WTC11 (cell line): ENCODE results near the gene TSHZ3. TPM values are rescaled to one million over a fixed set of nuclear protein-coding genes. Genes with fewer than 3 reads are reported as not detected.

Experiments
- ATAC-seq: fragments of 200-7000 bp; cut with Tn5 transposase; 2 replicates; pipeline ENCODE4 v1.10.0; 2021; ENCODE audit warnings: mild to moderate bottlenecking, moderate library complexity
- CTCF ChIA-PET: fragments of 300-600 bp; sonication (Branson Sonifier 250); formaldehyde crosslinking; loops from one replicate; lab custom pipeline; 2021; ENCODE audit warnings: antibody characterized with exemption; lab: Charles Lee
- POLR2A ChIA-PET: fragments of 350-600 bp; sonication (Branson Sonifier 250); formaldehyde crosslinking; loops from one replicate; lab custom pipeline; 2021; ENCODE audit warnings: antibody characterized with exemption; lab: Charles Lee
- DNase-seq: peaks from one replicate; pipeline ENCODE4 v3.0.0; 2021; ENCODE audit warnings: low spot score
- H3K27ac Mint-ChIP-seq: 2 replicates; pipeline ENCODE4 v1.8.0; 2021; ENCODE audit warnings: mixed read lengths
- H3K27me3 Mint-ChIP-seq: 2 replicates; pipeline ENCODE4 v1.8.0; 2021; ENCODE audit warnings: low read depth, mild to moderate bottlenecking, moderate library complexity, mixed read lengths
- H3K36me3 Mint-ChIP-seq: 2 replicates; pipeline ENCODE4 v1.8.0; 2021; ENCODE audit warnings: mixed read lengths
- H3K4me1 Mint-ChIP-seq: 2 replicates; pipeline ENCODE4 v1.8.0; 2022; ENCODE audit warnings: mixed read lengths
- H3K4me3 Mint-ChIP-seq: 2 replicates; pipeline ENCODE4 v1.8.0; 2021; ENCODE audit warnings: mild to moderate bottlenecking, moderate library complexity, mixed read lengths
- H3K9me3 Mint-ChIP-seq: 2 replicates; pipeline ENCODE4 v1.8.0; 2021; ENCODE audit warnings: mixed read lengths
- AR ChIP-seq: fragments of 250-450 bp; sonication (Bioruptor Pico); IDR thresholded peaks from 2 replicates; pipeline ENCODE4 v1.9.0; 2021; ENCODE audit warnings: mild to moderate bottlenecking
- ARID4B ChIP-seq: sonication (generic); formaldehyde crosslinking; IDR thresholded peaks from 2 replicates; pipeline ENCODE4 v1.8.0; 2023; ENCODE audit warnings: missing genetic modification reagents, mild to moderate bottlenecking, borderline replicate concordance
- ATF2 ChIP-seq: sonication (generic); formaldehyde crosslinking; IDR thresholded peaks from 2 replicates; pipeline ENCODE4 v1.8.1; 2022; ENCODE audit warnings: low read depth, missing genetic modification reagents, borderline replicate concordance
- ELF4 ChIP-seq: sonication (generic); formaldehyde crosslinking; IDR thresholded peaks from 2 replicates; pipeline ENCODE4 v1.8.1; 2022; ENCODE audit warnings: low read depth, mild to moderate bottlenecking, moderate library complexity, missing genetic modification reagents
- HMGXB4 ChIP-seq: sonication (generic); formaldehyde crosslinking; IDR thresholded peaks from 2 replicates; pipeline ENCODE4 v1.8.1; 2023; ENCODE audit warnings: mild to moderate bottlenecking, moderate library complexity, missing genetic modification reagents
- JUN ChIP-seq: sonication (generic); formaldehyde crosslinking; IDR thresholded peaks from 2 replicates; pipeline ENCODE4 v1.8.0; 2023; ENCODE audit warnings: mild to moderate bottlenecking, missing genetic modification reagents
- NFYB ChIP-seq: sonication (generic); formaldehyde crosslinking; conservative IDR thresholded peaks from 2 replicates; pipeline ENCODE4 v1.8.0; 2022; ENCODE audit warnings: low read depth, missing genetic modification reagents
- NR3C1 ChIP-seq: sonication (generic); formaldehyde crosslinking; conservative IDR thresholded peaks from 2 replicates; pipeline ENCODE4 v1.8.1; 2023; ENCODE audit warnings: low read depth, mild to moderate bottlenecking, missing genetic modification reagents
- OVOL2 ChIP-seq: fragments of 250-450 bp; sonication (Bioruptor Pico); IDR thresholded peaks from 2 replicates; pipeline ENCODE4 v1.9.0; 2021; ENCODE audit warnings: mild to moderate bottlenecking, borderline replicate concordance
- SMAD4 ChIP-seq: sonication (generic); formaldehyde crosslinking; IDR thresholded peaks from 2 replicates; pipeline ENCODE4 v1.8.0; 2022; ENCODE audit warnings: mild to moderate bottlenecking, missing genetic modification reagents
- ZNF219 ChIP-seq: sonication (generic); formaldehyde crosslinking; IDR thresholded peaks from 2 replicates; pipeline ENCODE4 v1.8.0; 2023; ENCODE audit warnings: missing genetic modification reagents, mild to moderate bottlenecking, borderline replicate concordance
- ZNF232 ChIP-seq: sonication (generic); formaldehyde crosslinking; IDR thresholded peaks from 2 replicates; pipeline ENCODE4 v1.8.0; 2022; ENCODE audit warnings: mild to moderate bottlenecking, missing genetic modification reagents
- ZNF317 ChIP-seq: sonication (generic); formaldehyde crosslinking; IDR thresholded peaks from 2 replicates; pipeline ENCODE4 v1.8.1; 2023; ENCODE audit warnings: low read depth, mild to moderate bottlenecking, moderate library complexity, missing genetic modification reagents, borderline replicate concordance
- ZNF396 ChIP-seq: fragments of 250-450 bp; sonication (Bioruptor Pico); IDR thresholded peaks from 2 replicates; pipeline ENCODE4 v1.8.0; 2021; ENCODE audit warnings: mild to moderate bottlenecking, moderate library complexity, borderline replicate concordance
- ZSCAN18 ChIP-seq: fragments of 250-450 bp; sonication (Bioruptor Pico); IDR thresholded peaks from 2 replicates; pipeline ENCODE4 v2.1.2; 2022; ENCODE audit warnings: mild to moderate bottlenecking, moderate library complexity
- total RNA-seq: library from RNA; stranded (reverse); gene quantifications from 3 replicates; pipeline ENCODE4 v1.2.3, GENCODE V29; 2021
- TF ChIP-seq, protein P1 (sequence below): fragments of 250-450 bp; sonication (Bioruptor Pico); IDR thresholded peaks from 2 replicates; pipeline ENCODE4 v1.9.0; 2021; ENCODE audit warnings: mild to moderate bottlenecking
- TF ChIP-seq, protein P2 (sequence below): sonication (generic); formaldehyde crosslinking; IDR thresholded peaks from 2 replicates; pipeline ENCODE4 v1.8.0; 2023; ENCODE audit warnings: missing genetic modification reagents
- TF ChIP-seq, protein P3 (sequence below): fragments of 250-450 bp; sonication (Bioruptor Pico); IDR thresholded peaks from 2 replicates; pipeline ENCODE4 v1.8.0; 2021; ENCODE audit warnings: mild to moderate bottlenecking

Gene TSHZ3
- total RNA-seq, 1 experiment from 2014 or later = 21.4 TPM

DNA sequence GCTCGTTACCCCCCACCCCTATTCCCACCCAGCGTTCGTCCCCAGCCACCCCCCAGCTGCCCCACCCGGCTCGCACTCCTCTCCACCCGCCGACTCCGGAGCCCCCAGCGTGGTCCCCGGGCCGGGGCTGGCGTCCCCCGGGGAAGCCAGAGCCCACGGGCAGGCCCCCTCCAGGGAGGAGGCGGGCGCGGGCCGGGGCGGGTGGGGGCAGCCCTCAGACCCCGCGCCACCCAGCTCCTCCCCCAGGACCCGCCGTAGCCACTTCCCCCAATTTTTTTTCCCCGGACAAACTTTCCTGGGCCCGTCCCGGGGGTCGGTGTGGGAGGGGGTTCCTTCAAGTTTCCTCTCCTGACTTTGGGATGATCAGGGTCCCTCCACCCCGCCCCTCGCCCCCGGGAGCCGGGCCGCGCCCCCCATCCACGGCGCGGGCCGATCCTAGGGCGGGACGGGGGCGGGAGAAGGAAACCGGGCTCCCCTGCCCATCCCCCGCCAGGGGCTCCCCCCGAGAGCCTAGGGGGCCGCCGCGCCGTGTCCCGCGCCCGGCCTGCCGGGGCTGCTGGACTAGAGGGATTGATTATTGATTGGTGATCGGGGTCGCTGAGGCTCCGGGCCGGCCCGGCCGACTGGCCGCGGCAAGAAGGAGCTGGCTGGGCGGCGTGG is 927 bp upstream of the TSHZ3 start (continued):
- TF ChIP-seq OVOL2 (CRISPR knock-in tag) (no peak), ATF2 (CRISPR knock-in tag) (no peak), NFYB (CRISPR knock-in tag) (no peak), ZNF396 (CRISPR knock-in tag) (no peak), SMAD4 (CRISPR knock-in tag) (no peak), ARID4B (CRISPR knock-in tag) (no peak), ZNF232 (CRISPR knock-in tag) (no peak)
- TF ChIP-seq, protein P1, sequence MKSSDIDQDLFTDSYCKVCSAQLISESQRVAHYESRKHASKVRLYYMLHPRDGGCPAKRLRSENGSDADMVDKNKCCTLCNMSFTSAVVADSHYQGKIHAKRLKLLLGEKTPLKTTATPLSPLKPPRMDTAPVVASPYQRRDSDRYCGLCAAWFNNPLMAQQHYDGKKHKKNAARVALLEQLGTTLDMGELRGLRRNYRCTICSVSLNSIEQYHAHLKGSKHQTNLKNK = no peak

DNA sequence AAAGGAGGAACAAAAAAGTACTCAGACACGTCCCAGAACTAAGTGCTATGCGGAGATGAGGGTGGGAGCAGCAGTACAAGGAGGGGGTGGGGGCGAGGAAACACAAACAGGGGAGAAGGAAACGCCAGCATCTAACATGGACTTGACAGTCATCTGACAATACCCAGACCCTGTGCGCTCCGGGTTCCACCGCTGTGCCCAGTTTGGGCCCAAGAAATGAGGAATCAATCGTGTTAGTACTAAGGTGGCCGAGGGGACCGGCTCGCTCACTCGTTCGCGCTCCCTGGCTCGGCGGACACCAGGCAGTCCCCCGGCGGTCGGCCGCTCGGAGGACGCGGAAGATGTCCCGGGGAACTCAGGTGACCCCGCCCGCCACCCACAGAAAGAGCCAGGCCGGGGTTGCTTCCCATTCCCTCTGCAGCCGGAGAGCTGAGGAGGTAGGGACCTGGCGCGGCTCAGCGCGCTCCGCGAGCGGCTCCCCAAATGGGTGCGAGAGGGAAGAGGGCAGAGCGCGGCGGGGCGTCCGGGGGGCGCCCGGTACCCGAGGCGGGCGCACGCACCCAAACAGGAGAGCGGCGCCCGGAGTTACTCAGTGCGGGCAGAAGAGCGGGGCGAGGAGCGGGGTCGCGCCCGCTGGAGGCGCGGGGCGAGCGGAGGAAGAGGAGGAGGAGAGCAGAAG is 616 bp downstream of the TSHZ3 start:
- peaks cover 36% of the 10 kb centered on the region for H3K27me3 Mint-ChIP-seq
- peaks cover 65% of the 10 kb centered on the region for H3K4me1 Mint-ChIP-seq
- ATAC-seq (no peak), DNase-seq (no peak)
- H3K9me3 Mint-ChIP-seq = no peaks in the 10 kb centered on the region
- H3K36me3 Mint-ChIP-seq = peaks cover 5% of the 10 kb centered on the region; the same call in 1 of the 2 replicates
- POLR2A ChIA-PET = interaction anchor here (0.7 kb wide), 1 partner anchor 449 kb away, joined by 6 read pairs; no protein-coding TSS in a partner anchor
- no peak overlapping the region for H3K27ac Mint-ChIP-seq
- CTCF ChIA-PET = interaction anchor here (2.3 kb wide), 1 partner anchor 10 kb away, joined by 9 read pairs; no protein-coding TSS in a partner anchor
- H3K4me3 Mint-ChIP-seq = peak overlapping the region; percentile 91
- TF ChIP-seq ELF4 (CRISPR knock-in tag) = no peak
- no peak for TF ChIP-seq NR3C1 (CRISPR knock-in tag)
- no peak for TF ChIP-seq ZSCAN18 (CRISPR knock-in tag)
- TF ChIP-seq, protein P2, sequence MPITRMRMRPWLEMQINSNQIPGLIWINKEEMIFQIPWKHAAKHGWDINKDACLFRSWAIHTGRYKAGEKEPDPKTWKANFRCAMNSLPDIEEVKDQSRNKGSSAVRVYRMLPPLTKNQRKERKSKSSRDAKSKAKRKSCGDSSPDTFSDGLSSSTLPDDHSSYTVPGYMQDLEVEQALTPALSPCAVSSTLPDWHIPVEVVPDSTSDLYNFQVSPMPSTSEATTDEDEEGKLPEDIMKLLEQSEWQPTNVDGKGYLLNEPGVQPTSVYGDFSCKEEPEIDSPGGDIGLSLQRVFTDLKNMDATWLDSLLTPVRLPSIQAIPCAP (CRISPR knock-in tag) = no peak
- no peak for TF ChIP-seq AR (CRISPR knock-in tag)
- no peak for TF ChIP-seq ZNF317
- TF ChIP-seq JUN = no peak
- TF ChIP-seq HMGXB4 = 0 out of 2 replicates have a peak, but pooled peaks have one; percentile 26
- TF ChIP-seq, protein P3, sequence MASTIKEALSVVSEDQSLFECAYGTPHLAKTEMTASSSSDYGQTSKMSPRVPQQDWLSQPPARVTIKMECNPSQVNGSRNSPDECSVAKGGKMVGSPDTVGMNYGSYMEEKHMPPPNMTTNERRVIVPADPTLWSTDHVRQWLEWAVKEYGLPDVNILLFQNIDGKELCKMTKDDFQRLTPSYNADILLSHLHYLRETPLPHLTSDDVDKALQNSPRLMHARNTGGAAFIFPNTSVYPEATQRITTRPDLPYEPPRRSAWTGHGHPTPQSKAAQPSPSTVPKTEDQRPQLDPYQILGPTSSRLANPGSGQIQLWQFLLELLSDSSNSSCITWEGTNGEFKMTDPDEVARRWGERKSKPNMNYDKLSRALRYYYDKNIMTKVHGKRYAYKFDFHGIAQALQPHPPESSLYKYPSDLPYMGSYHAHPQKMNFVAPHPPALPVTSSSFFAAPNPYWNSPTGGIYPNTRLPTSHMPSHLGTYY (CRISPR knock-in tag) = no peak
- TF ChIP-seq ZNF219 = peak; percentile 32; the same call in 1 of the 2 replicates
